Ishikawa (cell line): ENCODE data around the gene FZR1.

Experiments
- CEBPB ChIP-seq: IDR thresholded peaks from 2 replicates; pipeline ENCODE4 v1.6.1; 2012
- CREB1 ChIP-seq: IDR thresholded peaks from 2 replicates; pipeline ENCODE4 v1.6.1; 2012; ENCODE audit warnings: low read depth
- EGR1 ChIP-seq: IDR thresholded peaks from 2 replicates; pipeline ENCODE4 v1.6.1; 2012
- EP300 ChIP-seq: IDR thresholded peaks from 2 replicates; pipeline ENCODE4 v1.6.1; 2012; ENCODE audit warnings: borderline replicate concordance
- FOXM1 ChIP-seq: IDR thresholded peaks from 2 replicates; pipeline ENCODE4 v1.6.1; 2012; ENCODE audit warnings: low read depth, borderline replicate concordance
- NFIC ChIP-seq: IDR thresholded peaks from 2 replicates; pipeline ENCODE4 v1.6.1; 2012
- RAD21 ChIP-seq: IDR thresholded peaks from 2 replicates; pipeline ENCODE4 v1.6.1; 2012; ENCODE audit warnings: low read depth
- REST ChIP-seq: IDR thresholded peaks from 2 replicates; pipeline ENCODE4 v1.6.1; 2012; ENCODE audit warnings: low read depth, mild to moderate bottlenecking
- TAF1 ChIP-seq: IDR thresholded peaks from 2 replicates; pipeline ENCODE4 v1.6.1; 2012; ENCODE audit warnings: low read depth, mild to moderate bottlenecking
- TCF12 ChIP-seq: IDR thresholded peaks from 2 replicates; pipeline ENCODE4 v1.6.1; 2012; ENCODE audit warnings: low read depth
- TEAD4 ChIP-seq: IDR thresholded peaks from 2 replicates; pipeline ENCODE4 v1.6.1; 2012
- YY1 ChIP-seq: IDR thresholded peaks from 2 replicates; pipeline ENCODE4 v1.6.1; 2012; ENCODE audit warnings: low read depth
- ZBTB7A ChIP-seq: IDR thresholded peaks from 2 replicates; pipeline ENCODE4 v1.6.1; 2012; ENCODE audit warnings: low read depth
- TF ChIP-seq, protein P1 (sequence below): IDR thresholded peaks from 2 replicates; pipeline ENCODE4 v1.6.1; 2012
- TF ChIP-seq, protein P2 (sequence below): IDR thresholded peaks from 2 replicates; pipeline ENCODE4 v1.6.1; 2012

FZR1 gene

DNA sequence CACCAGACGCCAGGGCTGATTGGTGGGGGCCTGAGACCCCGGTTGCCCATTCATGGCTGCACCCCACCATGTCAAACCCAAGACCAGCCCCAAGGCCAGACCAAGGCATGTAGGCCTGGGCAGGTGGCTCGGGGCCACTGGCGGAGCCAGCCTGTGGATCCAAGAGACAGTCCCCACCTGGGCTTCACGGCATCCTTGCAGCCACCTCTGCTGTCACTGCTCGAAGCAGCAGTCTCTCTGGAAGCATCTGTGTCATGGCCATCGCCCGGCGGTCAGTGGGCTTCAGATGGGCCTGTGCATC is 29.1 kb downstream of the FZR1 start:
- TF ChIP-seq EGR1 (no peak), EP300 (no peak)

- TF ChIP-seq TAF1 (no peak), YY1 (no peak)
Measured at GRCh38 chr19:3535563-3535965, 29.5 kb downstream of the FZR1 start.

GRCh38 chr19:3535981-3536380 is 29.9 kb downstream of the FZR1 start:
- TF ChIP-seq FOXM1 = no peak
- TF ChIP-seq CEBPB = no peak
- TF ChIP-seq, protein P1, sequence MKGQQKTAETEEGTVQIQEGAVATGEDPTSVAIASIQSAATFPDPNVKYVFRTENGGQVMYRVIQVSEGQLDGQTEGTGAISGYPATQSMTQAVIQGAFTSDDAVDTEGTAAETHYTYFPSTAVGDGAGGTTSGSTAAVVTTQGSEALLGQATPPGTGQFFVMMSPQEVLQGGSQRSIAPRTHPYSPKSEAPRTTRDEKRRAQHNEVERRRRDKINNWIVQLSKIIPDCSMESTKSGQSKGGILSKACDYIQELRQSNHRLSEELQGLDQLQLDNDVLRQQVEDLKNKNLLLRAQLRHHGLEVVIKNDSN = no peak
- no peak for TF ChIP-seq YY1
- TF ChIP-seq TAF1 = no peak
- no peak for TF ChIP-seq NFIC
- TF ChIP-seq, protein P2, sequence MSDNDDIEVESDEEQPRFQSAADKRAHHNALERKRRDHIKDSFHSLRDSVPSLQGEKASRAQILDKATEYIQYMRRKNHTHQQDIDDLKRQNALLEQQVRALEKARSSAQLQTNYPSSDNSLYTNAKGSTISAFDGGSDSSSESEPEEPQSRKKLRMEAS = no peak
- no peak for TF ChIP-seq CREB1
- TF ChIP-seq EP300 = no peak
- TF ChIP-seq EGR1 = no peak
- no peak for TF ChIP-seq TEAD4
- no peak for TF ChIP-seq RAD21
- TF ChIP-seq REST = no peak

DNA sequence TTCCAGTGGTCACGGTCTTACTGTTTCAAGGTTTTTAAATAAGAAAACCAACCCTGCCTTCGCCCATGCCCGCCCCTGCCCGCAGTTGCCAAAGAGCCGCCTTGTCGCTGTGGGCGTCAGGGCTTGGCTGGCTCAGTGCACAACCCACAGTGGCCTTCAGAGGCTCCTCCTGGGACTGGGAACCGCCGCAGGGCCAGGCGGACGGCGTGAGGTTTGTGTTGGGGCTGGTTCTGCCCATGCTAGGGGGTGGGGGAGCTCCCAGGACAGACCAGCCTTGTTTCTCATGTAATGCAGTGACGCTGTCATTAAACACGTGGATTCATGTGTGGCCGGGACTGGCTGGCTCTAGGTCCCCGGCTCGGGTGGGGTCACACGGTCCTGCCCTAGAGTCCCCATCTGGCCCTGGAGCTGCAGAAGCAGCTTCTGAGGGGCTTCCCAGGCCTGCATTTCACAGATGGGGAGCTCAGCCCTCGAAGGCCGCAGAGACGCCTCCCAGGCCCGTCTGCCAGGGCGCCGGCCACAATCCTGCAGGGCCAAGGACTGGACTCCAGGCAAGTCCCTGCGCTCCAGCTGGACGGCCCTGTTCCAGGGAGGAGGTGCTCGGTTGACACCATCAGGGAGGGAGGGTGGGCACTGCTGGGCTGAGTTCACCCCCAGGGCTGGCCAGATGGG is 30.5 kb downstream of the FZR1 start:
- TF ChIP-seq TEAD4 = no peak
- no peak for TF ChIP-seq EP300
- TF ChIP-seq RAD21 = no peak
- no peak for TF ChIP-seq ZBTB7A
- no peak for TF ChIP-seq TCF12
- TF ChIP-seq CREB1 = no peak
- TF ChIP-seq EGR1 = no peak
- no peak for TF ChIP-seq REST
- TF ChIP-seq NFIC = no peak
- TF ChIP-seq, protein P2 = no peak
- no peak for TF ChIP-seq FOXM1
- TF ChIP-seq TAF1 = no peak

GRCh38 chr19:3537101-3537437 is 31.0 kb downstream of the FZR1 start:
- TF ChIP-seq RAD21 (no peak), ZBTB7A (no peak), FOXM1 (no peak), CREB1 (no peak), REST (no peak), TAF1 (no peak), NFIC (no peak), TEAD4 (no peak), CEBPB (no peak), YY1 (no peak), EGR1 (no peak), TCF12 (no peak), EP300 (no peak)
- TF ChIP-seq, protein P2 = no peak
- TF ChIP-seq, protein P1 = no peak
